Activated CD4-positive, CD25-positive, alpha-beta regulatory T cell (primary cell): ENCODE data around the gene ACOX2.

Experiments
- DNase-seq, 4 experiments: peaks; one replicate each; lab custom pipeline; 2025; lab: John Stamatoyannopoulos, UW

ACOX2 gene

GRCh38 chr3:58566398-58567250, 29.6 kb upstream of the ACOX2 start:
- DNase-seq, result no peak

GRCh38 chr3:58565621-58566397, 28.8 kb upstream of the ACOX2 start:
- DNase-seq, result no peak

GRCh38 chr3:58564456-58565160, 27.6 kb upstream of the ACOX2 start:
- DNase-seq, result no peak

GRCh38 chr3:58564054-58564453, 27.1 kb upstream of the ACOX2 start:
- DNase-seq, result no peak

- no peak for DNase-seq
Observed at GRCh38 chr3:58563386-58564035, 26.5 kb upstream of the ACOX2 start.

- no peak for DNase-seq
Observed at GRCh38 chr3:58562498-58562897, 25.5 kb upstream of the ACOX2 start.

GRCh38 chr3:58560771-58561311, 23.9 kb upstream of the ACOX2 start:
- DNase-seq, result no peak

- DNase-seq, result no peak
Observed at GRCh38 chr3:58559586-58559985, 22.6 kb upstream of the ACOX2 start.

- DNase-seq, result no peak
Observed at GRCh38 chr3:58557491-58557890, 20.5 kb upstream of the ACOX2 start.

GRCh38 chr3:58556761-58557221, 19.8 kb upstream of the ACOX2 start:
- DNase-seq, result no peak

GRCh38 chr3:58556001-58556400, 19.0 kb upstream of the ACOX2 start:
- no peak for DNase-seq

GRCh38 chr3:58555203-58555602, 18.2 kb upstream of the ACOX2 start:
- DNase-seq, result no peak

GRCh38 chr3:58553003-58553402, 16.0 kb upstream of the ACOX2 start:
- DNase-seq, result no peak

GRCh38 chr3:58551636-58552180, 14.7 kb upstream of the ACOX2 start:
- DNase-seq, result no peak

- no peak for DNase-seq
Observed at GRCh38 chr3:58544541-58544940, 7.6 kb upstream of the ACOX2 start.

GRCh38 chr3:58540176-58540858, 3.3 kb upstream of the ACOX2 start:
- no peak for DNase-seq

GRCh38 chr3:58539626-58540025, 2.6 kb upstream of the ACOX2 start:
- DNase-seq, result no peak

- no peak for DNase-seq
Observed at GRCh38 chr3:58537412-58538301, 667 bp upstream of the ACOX2 start.
